ENCODE results near the gene MTMR8.

The MTMR8 gene

DNA sequence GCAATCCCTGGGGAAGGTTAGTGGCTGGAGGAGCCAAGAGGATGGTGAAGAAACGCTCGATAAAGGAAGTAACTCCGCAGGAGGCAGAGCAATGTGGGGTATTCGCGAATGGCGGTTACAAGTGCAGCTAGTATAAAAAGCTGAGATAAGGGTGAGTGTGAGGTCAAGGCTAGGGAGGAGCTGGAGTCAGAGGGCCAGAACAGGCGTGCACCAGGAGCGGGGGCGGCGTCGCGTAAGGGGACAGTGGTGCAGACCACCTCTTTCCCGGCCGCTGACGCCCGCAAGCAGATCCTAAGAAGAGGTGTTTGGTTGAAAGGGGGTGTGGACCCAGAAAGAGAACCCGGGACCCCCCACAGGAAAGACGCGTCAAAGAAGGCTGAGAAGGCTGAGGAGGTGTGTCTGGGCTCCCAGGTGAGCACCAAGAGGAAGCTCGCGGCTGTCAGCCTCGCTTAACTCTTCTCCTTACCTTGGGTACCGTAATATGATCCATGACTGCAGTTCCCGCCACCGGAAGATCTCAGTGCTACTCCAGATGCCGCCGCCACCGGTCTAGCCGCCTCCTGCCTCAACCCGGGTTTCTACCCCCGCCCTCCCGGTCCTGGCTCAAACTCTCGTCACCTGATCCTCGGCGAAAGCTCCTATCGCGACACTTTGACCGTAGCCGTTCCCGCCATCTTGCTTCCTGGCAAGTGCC is at the start of gene MTMR8:
MTMR8 (minus strand) TSS at position 579 of the 694 bp plus-strand sequence; CDS start at position 490, 89 bp downstream.
- Histone ChIP-seq H4K20me1 (ENCODE audit: insufficient read depth) (no peaks in the 10 kb centered on the region), H3K4me2 (peak within 1 kb of the TSS; percentile 71), H2AFZ (ENCODE audit: low read depth) (peak within 1 kb of the TSS; percentile 98), H3K4me1 (ENCODE audit: low read depth, poor library complexity, severe bottlenecking) (peaks cover 9% of the 10 kb centered on the region), H3K4me3 (IDR thresholded peaks at IDR 0.05; ENCODE audit: insufficient read depth, low read depth, low read length) (no peak within 1 kb of the TSS), H3K27ac (no peak within 1 kb of the TSS), H3K9ac (peak within 1 kb of the TSS; percentile 50; the same call in 1 of the 2 replicates), H3K79me2 (ENCODE audit: insufficient read depth, low read depth) (no peaks in the 10 kb centered on the region), H3K27me3 (ENCODE audit: insufficient read depth, low read depth) (no peaks in the 10 kb centered on the region), H3K36me3 (ENCODE audit: insufficient read depth) (no peaks in the 10 kb centered on the region)
- TF ChIP-seq, protein P1, sequence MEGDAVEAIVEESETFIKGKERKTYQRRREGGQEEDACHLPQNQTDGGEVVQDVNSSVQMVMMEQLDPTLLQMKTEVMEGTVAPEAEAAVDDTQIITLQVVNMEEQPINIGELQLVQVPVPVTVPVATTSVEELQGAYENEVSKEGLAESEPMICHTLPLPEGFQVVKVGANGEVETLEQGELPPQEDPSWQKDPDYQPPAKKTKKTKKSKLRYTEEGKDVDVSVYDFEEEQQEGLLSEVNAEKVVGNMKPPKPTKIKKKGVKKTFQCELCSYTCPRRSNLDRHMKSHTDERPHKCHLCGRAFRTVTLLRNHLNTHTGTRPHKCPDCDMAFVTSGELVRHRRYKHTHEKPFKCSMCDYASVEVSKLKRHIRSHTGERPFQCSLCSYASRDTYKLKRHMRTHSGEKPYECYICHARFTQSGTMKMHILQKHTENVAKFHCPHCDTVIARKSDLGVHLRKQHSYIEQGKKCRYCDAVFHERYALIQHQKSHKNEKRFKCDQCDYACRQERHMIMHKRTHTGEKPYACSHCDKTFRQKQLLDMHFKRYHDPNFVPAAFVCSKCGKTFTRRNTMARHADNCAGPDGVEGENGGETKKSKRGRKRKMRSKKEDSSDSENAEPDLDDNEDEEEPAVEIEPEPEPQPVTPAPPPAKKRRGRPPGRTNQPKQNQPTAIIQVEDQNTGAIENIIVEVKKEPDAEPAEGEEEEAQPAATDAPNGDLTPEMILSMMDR (conservative IDR thresholded peaks at IDR 0.05; ENCODE audit: low read depth, low read length), result no peak

DNA sequence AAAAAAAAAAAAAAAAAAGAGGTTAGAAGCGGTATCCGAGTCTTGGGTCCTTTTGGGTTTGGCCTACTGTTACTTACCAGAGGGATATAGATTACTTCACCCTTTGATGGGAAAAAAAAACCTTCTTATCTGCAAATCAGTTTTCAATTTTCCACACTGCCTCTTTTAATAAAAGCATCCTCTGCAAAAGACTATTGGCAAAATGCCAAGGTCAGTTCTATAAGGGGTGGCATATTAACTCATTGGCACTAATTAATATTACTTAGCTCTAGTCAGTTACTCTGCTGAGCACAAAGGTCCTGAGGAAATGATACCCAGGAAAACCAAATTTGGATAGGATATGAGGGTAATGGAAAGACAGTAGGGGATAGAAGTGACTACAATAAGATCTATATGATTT is 44.3 kb upstream of the MTMR8 start:
- Histone ChIP-seq H3K4me3 (IDR thresholded peaks at IDR 0.05; ENCODE audit: insufficient read depth, low read depth, low read length) (no peak overlapping the region), H3K36me3 (ENCODE audit: insufficient read depth) (no peaks in the 10 kb centered on the region), H2AFZ (ENCODE audit: low read depth) (no peak overlapping the region), H4K20me1 (ENCODE audit: insufficient read depth) (no peaks in the 10 kb centered on the region), H3K79me2 (ENCODE audit: insufficient read depth, low read depth) (no peaks in the 10 kb centered on the region), H3K27me3 (ENCODE audit: insufficient read depth, low read depth) (no peaks in the 10 kb centered on the region), H3K27ac (no peak overlapping the region), H3K4me1 (ENCODE audit: low read depth, poor library complexity, severe bottlenecking) (no peaks in the 10 kb centered on the region), H3K4me2 (no peak overlapping the region), H3K9ac (no peak overlapping the region)
- TF ChIP-seq, protein P1 (conservative IDR thresholded peaks at IDR 0.05; ENCODE audit: low read depth, low read length), result no peak

DNA sequence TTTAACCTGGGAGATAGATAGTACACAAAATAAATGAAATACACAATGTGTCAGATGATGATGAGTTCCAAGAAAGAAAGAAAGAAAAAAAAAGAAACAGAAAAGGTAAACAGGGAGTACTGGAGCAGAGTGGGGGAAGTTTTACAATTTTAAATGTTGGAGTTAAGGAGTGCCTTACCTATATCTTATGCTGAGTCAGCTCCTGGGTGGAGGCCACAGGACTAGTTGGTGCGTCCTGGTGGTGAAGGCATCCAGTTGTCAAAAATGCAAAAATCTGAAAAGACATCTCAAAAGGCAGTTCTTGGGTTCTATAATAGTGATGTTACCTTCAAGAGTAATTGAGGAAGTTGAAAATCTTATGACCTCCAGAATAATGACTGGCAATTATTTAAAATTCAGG is 42.4 kb upstream of the MTMR8 start:
- Histone ChIP-seq H3K27me3 (ENCODE audit: insufficient read depth, low read depth) (no peaks in the 10 kb centered on the region), H3K4me2 (no peak overlapping the region), H3K4me3 (IDR thresholded peaks at IDR 0.05; ENCODE audit: insufficient read depth, low read depth, low read length) (no peak overlapping the region), H3K9ac (no peak overlapping the region), H3K36me3 (ENCODE audit: insufficient read depth) (no peaks in the 10 kb centered on the region), H2AFZ (ENCODE audit: low read depth) (no peak overlapping the region), H3K79me2 (ENCODE audit: insufficient read depth, low read depth) (no peaks in the 10 kb centered on the region), H3K27ac (no peak overlapping the region), H3K4me1 (ENCODE audit: low read depth, poor library complexity, severe bottlenecking) (no peaks in the 10 kb centered on the region), H4K20me1 (ENCODE audit: insufficient read depth) (no peaks in the 10 kb centered on the region)
- TF ChIP-seq, protein P1 (conservative IDR thresholded peaks at IDR 0.05; ENCODE audit: low read depth, low read length), result no peak

DNA sequence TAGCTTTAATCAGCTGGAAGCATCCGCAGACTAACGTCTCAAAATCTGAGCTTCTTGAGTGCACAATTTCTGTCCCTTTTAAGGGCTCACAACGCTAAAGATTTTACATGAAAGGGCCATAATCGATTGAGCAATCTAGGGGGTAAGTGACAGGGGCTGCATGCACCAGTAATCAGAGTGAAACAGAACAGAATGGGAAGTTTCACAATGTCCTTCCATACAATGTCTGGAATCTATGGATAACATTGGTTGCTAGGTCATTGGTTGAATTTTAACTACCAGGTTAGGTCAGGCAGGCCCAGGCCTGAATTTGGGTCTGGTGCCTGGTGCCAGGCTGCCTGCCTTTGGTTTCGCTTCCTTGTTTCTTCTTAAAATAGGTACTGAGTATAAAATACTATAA is 42.0 kb upstream of the MTMR8 start:
- TF ChIP-seq, protein P1 (conservative IDR thresholded peaks at IDR 0.05; ENCODE audit: low read depth, low read length), result no peak
- Histone ChIP-seq H4K20me1 (ENCODE audit: insufficient read depth) (no peaks in the 10 kb centered on the region), H3K4me3 (IDR thresholded peaks at IDR 0.05; ENCODE audit: insufficient read depth, low read depth, low read length) (no peak overlapping the region)

More for the DNA sequence above, 42.0 kb upstream of the MTMR8 start:
- H2AFZ ChIP-seq (ENCODE audit: low read depth), result no peak overlapping the region
- H3K4me1 ChIP-seq (ENCODE audit: low read depth, poor library complexity, severe bottlenecking), result no peaks in the 10 kb centered on the region
- no peak overlapping the region for H3K9ac ChIP-seq
- H3K27me3 ChIP-seq (ENCODE audit: insufficient read depth, low read depth), result no peaks in the 10 kb centered on the region
- H3K27ac ChIP-seq, result no peak overlapping the region
- H3K79me2 ChIP-seq (ENCODE audit: insufficient read depth, low read depth), result no peaks in the 10 kb centered on the region
- H3K36me3 ChIP-seq (ENCODE audit: insufficient read depth), result no peaks in the 10 kb centered on the region
- no peak overlapping the region for H3K4me2 ChIP-seq
